ENCODE data around the gene BNC1. TPM values are rescaled to one million over a fixed set of nuclear protein-coding genes. Genes with fewer than 3 reads are reported as not detected.

Gene BNC1
- total and polyA plus RNA-seq, 12 donors = 0.06 to 0.71 (median 0.16) TPM; not detected in 1

- no peak overlapping the region for H3K27ac ChIP-seq
- ATAC-seq (no peak), DNase-seq (no peak)
- no peak overlapping the region for H3K4me3 ChIP-seq
- H3K4me1 ChIP-seq = no peaks in the 10 kb centered on the region
- TF ChIP-seq, protein P1, sequence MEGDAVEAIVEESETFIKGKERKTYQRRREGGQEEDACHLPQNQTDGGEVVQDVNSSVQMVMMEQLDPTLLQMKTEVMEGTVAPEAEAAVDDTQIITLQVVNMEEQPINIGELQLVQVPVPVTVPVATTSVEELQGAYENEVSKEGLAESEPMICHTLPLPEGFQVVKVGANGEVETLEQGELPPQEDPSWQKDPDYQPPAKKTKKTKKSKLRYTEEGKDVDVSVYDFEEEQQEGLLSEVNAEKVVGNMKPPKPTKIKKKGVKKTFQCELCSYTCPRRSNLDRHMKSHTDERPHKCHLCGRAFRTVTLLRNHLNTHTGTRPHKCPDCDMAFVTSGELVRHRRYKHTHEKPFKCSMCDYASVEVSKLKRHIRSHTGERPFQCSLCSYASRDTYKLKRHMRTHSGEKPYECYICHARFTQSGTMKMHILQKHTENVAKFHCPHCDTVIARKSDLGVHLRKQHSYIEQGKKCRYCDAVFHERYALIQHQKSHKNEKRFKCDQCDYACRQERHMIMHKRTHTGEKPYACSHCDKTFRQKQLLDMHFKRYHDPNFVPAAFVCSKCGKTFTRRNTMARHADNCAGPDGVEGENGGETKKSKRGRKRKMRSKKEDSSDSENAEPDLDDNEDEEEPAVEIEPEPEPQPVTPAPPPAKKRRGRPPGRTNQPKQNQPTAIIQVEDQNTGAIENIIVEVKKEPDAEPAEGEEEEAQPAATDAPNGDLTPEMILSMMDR (IDR thresholded peaks at IDR 0.05) = no peak
- H3K27me3 ChIP-seq = peaks cover 0 to 73% (median 35%) of the 10 kb centered on the region in 7 donors
- intact Hi-C loops (cut with DNase I) = loop anchor here in 4 of 10 donors (2.0 to 5.0 kb wide), 4 partner anchors 127 to 312 kb away; no protein-coding TSS in a partner anchor
- no peaks in the 10 kb centered on the region for H3K9me3 ChIP-seq
- H3K36me3 ChIP-seq = no peaks in the 10 kb centered on the region
Observed at GRCh38 chr15:83250781-83251180, 33.7 kb downstream of the BNC1 start.

DNA sequence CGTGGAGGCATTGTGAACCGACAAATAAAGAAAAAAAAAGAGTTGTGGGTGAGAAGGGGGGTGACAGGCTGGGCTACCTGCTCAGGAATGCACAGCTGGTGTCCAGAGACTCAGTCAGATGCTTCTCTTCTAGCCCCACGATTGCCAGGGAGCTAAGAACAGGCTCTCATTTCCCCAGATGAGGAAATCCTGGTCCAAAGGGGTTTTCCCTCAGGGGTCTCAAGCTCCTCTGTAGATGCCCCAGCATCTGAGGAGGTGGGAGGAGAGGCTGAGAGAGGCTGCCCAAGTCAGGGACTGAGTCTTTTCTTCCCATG, 35.5 kb downstream of the BNC1 start:
- WGBS, 2 donors = 24 to 36% methylated on average over 3 of the region's 3 CpGs

GRCh38 chr15:83248151-83249029, 36.1 kb downstream of the BNC1 start:
- ATAC-seq = peak in 5 of 8 donors; percentile 46 to 62 (median 58)
- whole genome bisulfite sequencing, 2 donors = 26 to 29% methylated on average over 11 of the region's 11 CpGs
- Histone ChIP-seq H3K4me3 (no peak overlapping the region), H3K27ac (no peak overlapping the region), H3K9me3 (no peaks in the 10 kb centered on the region), H3K36me3 (no peaks in the 10 kb centered on the region), H3K4me1 (no peaks in the 10 kb centered on the region), H3K27me3 (peaks cover 0 to 61% (median 40%) of the 10 kb centered on the region in 7 donors)
- intact Hi-C loops (cut with DNase I) = loop anchor here (1.0 to 10.0 kb wide), 11 partner anchors 129 to 316 kb away; no protein-coding TSS in a partner anchor
- TF ChIP-seq, protein P1 (IDR thresholded peaks at IDR 0.05) = peak; percentile 83 to 96 (median 94)
- peak in 1 of 2 donors; percentile 37 for DNase-seq

More for the DNA sequence above, 35.5 kb downstream of the BNC1 start:
- H3K4me1 ChIP-seq = no peaks in the 10 kb centered on the region
- H3K27me3 ChIP-seq = peaks cover 0 to 61% (median 40%) of the 10 kb centered on the region in 7 donors
- DNase-seq (no peak), ATAC-seq (no peak)
- H3K27ac ChIP-seq = no peak overlapping the region
- H3K36me3 ChIP-seq = no peaks in the 10 kb centered on the region
- intact Hi-C loops (cut with DNase I) = loop anchor here (2.0 to 10.0 kb wide), 10 partner anchors 128 to 316 kb away; no protein-coding TSS in a partner anchor
- TF ChIP-seq, protein P1 (IDR thresholded peaks at IDR 0.05) = no peak
- no peaks in the 10 kb centered on the region for H3K9me3 ChIP-seq
- H3K4me3 ChIP-seq = no peak overlapping the region

DNA sequence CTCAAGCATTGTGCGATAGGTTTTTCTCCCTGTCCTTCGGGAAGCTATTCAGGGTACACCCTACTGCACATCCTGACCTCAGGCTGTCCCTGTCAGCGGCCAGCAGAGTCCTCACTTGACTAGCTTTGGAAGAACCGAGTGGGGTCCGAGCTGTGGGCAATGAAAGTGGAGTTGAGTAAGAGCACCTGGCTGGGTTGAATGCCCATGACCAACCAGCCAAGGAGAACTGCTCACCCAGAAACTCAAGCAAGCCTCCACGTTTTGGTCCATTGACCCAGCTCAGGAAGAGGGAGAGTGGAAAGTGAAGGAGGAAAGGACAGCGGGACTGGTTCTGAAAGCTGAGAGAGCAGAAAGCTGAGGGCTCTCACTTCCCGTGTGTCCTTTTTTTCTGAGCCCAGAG, 40.8 kb downstream of the BNC1 start:
- 72 to 77% methylated on average over 8 of the region's 8 CpGs for WGBS, 2 donors
- Histone ChIP-seq H3K27me3 (peaks cover 0 to 35% (median 25%) of the 10 kb centered on the region in 7 donors), H3K4me1 (no peaks in the 10 kb centered on the region), H3K36me3 (no peaks in the 10 kb centered on the region), H3K4me3 (no peak overlapping the region), H3K27ac (no peak overlapping the region), H3K9me3 (peaks cover 0 to 23% (median 2%) of the 10 kb centered on the region in 11 donors)
- intact Hi-C loops (cut with DNase I) = loop anchor here in 1 of 10 donors (10.0 kb wide), 1 partner anchor 321 kb away; no protein-coding TSS in a partner anchor
- ATAC-seq (no peak), DNase-seq (no peak)
- TF ChIP-seq, protein P1 (IDR thresholded peaks at IDR 0.05) = no peak

Data from heart right ventricle (tissue), 16 donors.